KMS-11 (cell line): ENCODE data around the gene MLEC.

Source experiments
- H2AFZ ChIP-seq: fragments of 200-600 bp; sonication (generic); 2 replicates; pipeline ENCODE4 v1.6.1; 2016; ENCODE audit warnings: antibody characterized with exemption, mixed run types, low read depth
- H3K27ac ChIP-seq: fragments of 200-600 bp; sonication (generic); 2 replicates; pipeline ENCODE4 v1.6.1; 2016; ENCODE audit warnings: mild to moderate bottlenecking, mixed run types
- H3K27me3 ChIP-seq: fragments of 200-600 bp; sonication (generic); 2 replicates; pipeline ENCODE4 v1.6.1; 2017; ENCODE audit warnings: mild to moderate bottlenecking, low read depth, mixed run types, moderate library complexity; ENCODE audit not compliant: insufficient read depth
- H3K36me3 ChIP-seq: fragments of 200-600 bp; sonication (generic); 2 replicates; pipeline ENCODE4 v1.6.1; 2017; ENCODE audit warnings: mild to moderate bottlenecking, mixed run types; ENCODE audit not compliant: insufficient read depth
- H3K4me1 ChIP-seq: fragments of 200-600 bp; sonication (generic); 2 replicates; pipeline ENCODE4 v1.6.1; 2016; ENCODE audit warnings: mild to moderate bottlenecking, low read depth, mixed run types; ENCODE audit not compliant: poor library complexity, severe bottlenecking
- H3K4me2 ChIP-seq: fragments of 200-600 bp; sonication (generic); 2 replicates; pipeline ENCODE4 v1.7.0; 2016; ENCODE audit warnings: mild to moderate bottlenecking, mixed run types
- H3K4me3 ChIP-seq: fragments of 200-600 bp; sonication (generic); IDR thresholded peaks from 2 replicates; pipeline ENCODE4 v1.6.1; 2017; ENCODE audit warnings: low read depth, low read length, mixed read lengths; ENCODE audit not compliant: insufficient read depth
- H3K79me2 ChIP-seq: fragments of 200-600 bp; sonication (generic); 2 replicates; pipeline ENCODE4 v1.6.1; 2016; ENCODE audit warnings: low read depth, mixed run types; ENCODE audit not compliant: insufficient read depth
- H3K9ac ChIP-seq: fragments of 200-600 bp; sonication (generic); 2 replicates; pipeline ENCODE4 v1.6.1; 2016; ENCODE audit warnings: mild to moderate bottlenecking, mixed run types
- H4K20me1 ChIP-seq: fragments of 200-600 bp; sonication (generic); 2 replicates; pipeline ENCODE4 v1.6.1; 2016; ENCODE audit warnings: mild to moderate bottlenecking, mixed run types; ENCODE audit not compliant: insufficient read depth
- CTCF ChIP-seq: fragments of 200-600 bp; sonication (generic); conservative IDR thresholded peaks from 2 replicates; pipeline ENCODE4 v1.6.1; 2017; ENCODE audit warnings: low read depth, mild to moderate bottlenecking, antibody characterized with exemption, low read length, moderate library complexity, mixed read lengths

Gene MLEC

GRCh38 chr12:120697344-120697743, 10.4 kb downstream of the MLEC start:
- Histone ChIP-seq H3K79me2 (peaks cover 12% of the 10 kb centered on the region; the same call in 1 of the 2 replicates), H3K36me3 (no peaks in the 10 kb centered on the region), H4K20me1 (no peaks in the 10 kb centered on the region), H2AFZ (no peak overlapping the region), H3K4me2 (no peak overlapping the region), H3K27me3 (no peaks in the 10 kb centered on the region), H3K9ac (no peak overlapping the region), H3K4me3 (no peak overlapping the region), H3K4me1 (no peaks in the 10 kb centered on the region), H3K27ac (no peak overlapping the region)
- no peak for TF ChIP-seq CTCF

- Histone ChIP-seq H3K79me2 (no peaks in the 10 kb centered on the region), H3K27ac (no peak overlapping the region), H2AFZ (no peak overlapping the region), H4K20me1 (no peaks in the 10 kb centered on the region), H3K36me3 (no peaks in the 10 kb centered on the region), H3K9ac (no peak overlapping the region), H3K4me1 (no peaks in the 10 kb centered on the region), H3K27me3 (no peaks in the 10 kb centered on the region), H3K4me3 (no peak overlapping the region), H3K4me2 (no peak overlapping the region)
- TF ChIP-seq CTCF, result no peak
Observed at GRCh38 chr12:120698665-120699064, 11.7 kb downstream of the MLEC start.

- no peak for TF ChIP-seq CTCF
- Histone ChIP-seq H3K27ac (no peak overlapping the region), H3K4me1 (no peaks in the 10 kb centered on the region), H3K79me2 (no peaks in the 10 kb centered on the region), H3K4me2 (no peak overlapping the region), H4K20me1 (no peaks in the 10 kb centered on the region), H3K36me3 (no peaks in the 10 kb centered on the region), H3K9ac (no peak overlapping the region), H3K27me3 (no peaks in the 10 kb centered on the region), H3K4me3 (no peak overlapping the region), H2AFZ (no peak overlapping the region)
Observed at GRCh38 chr12:120699553-120699952, 12.6 kb downstream of the MLEC start.

GRCh38 chr12:120700886-120701285, 13.9 kb downstream of the MLEC start:
- H3K36me3 ChIP-seq, result no peaks in the 10 kb centered on the region
- H3K4me3 ChIP-seq, result no peak overlapping the region
- no peak overlapping the region for H2AFZ ChIP-seq

More at GRCh38 chr12:120700886-120701285, 13.9 kb downstream of the MLEC start:
- Histone ChIP-seq H4K20me1 (no peaks in the 10 kb centered on the region), H3K9ac (no peak overlapping the region), H3K4me2 (no peak overlapping the region), H3K4me1 (no peaks in the 10 kb centered on the region), H3K27me3 (no peaks in the 10 kb centered on the region), H3K27ac (no peak overlapping the region), H3K79me2 (no peaks in the 10 kb centered on the region)
- TF ChIP-seq CTCF, result no peak
